VCaP (cell line): ENCODE data around the gene RTP5.

Experiments used
- H3K27ac ChIP-seq: fragments of 450-650 bp; 2 replicates; pipeline ENCODE4 v1.5.1; 2017
- TF ChIP-seq, protein P1 (sequence below): fragments of 450-650 bp; conservative IDR thresholded peaks from 2 replicates; pipeline ENCODE4 v1.5.1; 2017; ENCODE audit warnings: mild to moderate bottlenecking, moderate library complexity

The RTP5 gene

DNA sequence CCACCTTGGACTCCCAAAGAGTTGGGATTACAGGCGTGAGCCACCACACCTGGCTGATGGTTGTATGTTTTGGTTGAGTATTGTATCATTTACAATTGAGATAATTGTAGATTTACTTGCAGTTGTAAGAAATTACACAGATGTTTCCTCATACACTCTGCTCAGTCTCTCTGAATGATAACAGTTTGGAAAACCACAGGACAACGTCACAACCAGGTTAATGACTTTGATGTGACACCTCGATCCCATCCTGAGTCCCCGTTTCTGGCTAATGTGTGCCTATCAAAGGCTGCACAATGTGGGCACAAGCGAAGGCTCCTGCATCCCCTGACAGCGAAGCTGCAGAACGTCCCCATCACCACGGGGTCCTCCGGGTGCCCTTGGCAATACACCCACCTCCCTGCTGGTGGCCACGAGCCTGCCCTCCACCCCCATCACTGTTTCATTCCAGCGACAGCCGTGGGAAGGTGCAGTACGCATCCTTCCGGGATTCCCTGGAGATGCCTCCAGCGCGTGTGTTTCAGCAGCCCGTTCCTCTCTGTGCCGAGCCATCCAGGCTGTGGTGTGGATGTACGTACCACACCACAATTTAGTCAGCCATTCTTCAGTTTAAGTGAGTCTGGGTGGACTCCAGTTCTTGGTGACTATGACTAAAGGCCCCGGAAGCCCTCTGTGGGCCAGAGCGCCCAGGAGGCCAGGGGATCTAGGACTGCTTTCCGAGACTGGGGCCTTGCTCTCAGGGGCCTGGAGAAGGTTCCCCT is 6.6 kb upstream of the RTP5 start:
- TF ChIP-seq, protein P1, sequence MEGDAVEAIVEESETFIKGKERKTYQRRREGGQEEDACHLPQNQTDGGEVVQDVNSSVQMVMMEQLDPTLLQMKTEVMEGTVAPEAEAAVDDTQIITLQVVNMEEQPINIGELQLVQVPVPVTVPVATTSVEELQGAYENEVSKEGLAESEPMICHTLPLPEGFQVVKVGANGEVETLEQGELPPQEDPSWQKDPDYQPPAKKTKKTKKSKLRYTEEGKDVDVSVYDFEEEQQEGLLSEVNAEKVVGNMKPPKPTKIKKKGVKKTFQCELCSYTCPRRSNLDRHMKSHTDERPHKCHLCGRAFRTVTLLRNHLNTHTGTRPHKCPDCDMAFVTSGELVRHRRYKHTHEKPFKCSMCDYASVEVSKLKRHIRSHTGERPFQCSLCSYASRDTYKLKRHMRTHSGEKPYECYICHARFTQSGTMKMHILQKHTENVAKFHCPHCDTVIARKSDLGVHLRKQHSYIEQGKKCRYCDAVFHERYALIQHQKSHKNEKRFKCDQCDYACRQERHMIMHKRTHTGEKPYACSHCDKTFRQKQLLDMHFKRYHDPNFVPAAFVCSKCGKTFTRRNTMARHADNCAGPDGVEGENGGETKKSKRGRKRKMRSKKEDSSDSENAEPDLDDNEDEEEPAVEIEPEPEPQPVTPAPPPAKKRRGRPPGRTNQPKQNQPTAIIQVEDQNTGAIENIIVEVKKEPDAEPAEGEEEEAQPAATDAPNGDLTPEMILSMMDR: no peak
- H3K27ac ChIP-seq: no peak overlapping the region

DNA sequence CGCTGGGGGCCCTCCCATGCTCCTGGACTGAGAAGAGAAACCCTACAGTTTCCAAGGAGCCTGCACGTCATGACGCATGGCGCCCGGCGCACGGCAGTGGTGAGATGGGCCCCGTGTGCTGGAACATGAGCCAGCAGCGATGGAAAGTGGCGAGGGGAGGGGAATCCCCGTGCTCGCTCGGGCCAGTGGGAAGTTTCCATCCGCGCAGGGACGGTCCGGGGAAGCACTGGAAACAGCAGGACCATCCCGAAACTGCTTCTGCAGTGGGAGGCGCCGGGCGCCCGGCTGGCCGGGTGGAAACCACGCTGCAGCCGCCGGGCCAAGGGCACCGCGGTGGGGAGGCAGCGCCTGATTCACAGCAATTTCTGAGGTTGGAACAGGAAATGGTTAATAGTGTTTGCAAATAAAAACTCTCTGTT is 6.0 kb upstream of the RTP5 start:
- TF ChIP-seq, protein P1: no peak
- no peak overlapping the region for H3K27ac ChIP-seq

DNA sequence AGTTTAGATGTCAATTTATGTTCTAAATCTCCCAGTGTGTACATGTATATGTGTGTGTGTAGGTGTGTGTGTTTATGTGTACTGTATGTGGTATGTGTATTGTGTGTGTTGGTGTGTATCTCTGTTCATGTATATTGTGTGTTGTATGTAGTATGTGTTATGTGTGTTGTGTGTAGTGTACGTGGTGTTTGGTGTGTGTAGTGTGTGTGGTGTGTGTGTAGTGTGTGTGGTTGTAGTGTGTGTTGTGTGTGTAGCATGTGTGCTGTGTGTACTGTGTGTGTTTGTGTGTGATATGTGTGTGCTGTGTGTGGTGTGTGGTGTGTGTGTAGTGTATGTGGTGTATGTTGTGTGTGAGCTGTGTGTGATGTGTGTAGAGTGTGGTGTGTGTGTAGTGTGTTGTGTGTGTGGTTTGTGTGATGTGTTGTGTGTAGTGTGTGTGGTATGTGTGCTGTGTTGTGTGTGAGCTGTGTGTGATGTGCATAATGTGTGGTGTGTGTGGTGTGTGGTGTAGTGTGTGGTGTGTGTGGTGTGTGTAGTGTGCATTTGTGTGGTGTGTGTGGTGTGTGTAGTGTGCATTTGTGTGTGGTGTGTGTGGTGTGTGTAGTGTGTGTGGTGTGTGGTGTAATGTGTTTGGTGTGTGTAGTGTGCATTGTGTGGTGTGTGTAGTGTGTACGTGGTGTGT is 5.2 kb upstream of the RTP5 start:
- TF ChIP-seq, protein P1: no peak
- no peak overlapping the region for H3K27ac ChIP-seq

DNA sequence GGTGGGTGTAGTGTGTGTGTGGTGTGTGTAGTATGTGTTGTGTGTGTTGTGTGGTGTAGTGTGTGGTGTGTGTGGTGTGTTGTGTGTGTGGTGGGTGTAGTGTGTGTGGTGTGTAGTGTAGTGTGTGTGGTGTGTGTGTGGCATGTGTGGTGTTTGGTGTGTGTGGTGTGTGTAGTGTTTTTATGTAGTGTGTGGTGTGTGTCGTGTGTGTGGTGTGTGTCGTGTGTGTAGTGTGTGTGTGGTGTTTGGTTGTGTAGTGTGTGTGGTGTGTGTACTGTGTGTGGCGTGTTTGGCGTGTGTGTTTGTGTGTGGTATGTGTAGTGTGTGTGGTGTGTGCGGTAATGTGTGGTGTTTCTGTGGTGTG is 4.7 kb upstream of the RTP5 start:
- TF ChIP-seq, protein P1: no peak
- H3K27ac ChIP-seq: no peak overlapping the region

DNA sequence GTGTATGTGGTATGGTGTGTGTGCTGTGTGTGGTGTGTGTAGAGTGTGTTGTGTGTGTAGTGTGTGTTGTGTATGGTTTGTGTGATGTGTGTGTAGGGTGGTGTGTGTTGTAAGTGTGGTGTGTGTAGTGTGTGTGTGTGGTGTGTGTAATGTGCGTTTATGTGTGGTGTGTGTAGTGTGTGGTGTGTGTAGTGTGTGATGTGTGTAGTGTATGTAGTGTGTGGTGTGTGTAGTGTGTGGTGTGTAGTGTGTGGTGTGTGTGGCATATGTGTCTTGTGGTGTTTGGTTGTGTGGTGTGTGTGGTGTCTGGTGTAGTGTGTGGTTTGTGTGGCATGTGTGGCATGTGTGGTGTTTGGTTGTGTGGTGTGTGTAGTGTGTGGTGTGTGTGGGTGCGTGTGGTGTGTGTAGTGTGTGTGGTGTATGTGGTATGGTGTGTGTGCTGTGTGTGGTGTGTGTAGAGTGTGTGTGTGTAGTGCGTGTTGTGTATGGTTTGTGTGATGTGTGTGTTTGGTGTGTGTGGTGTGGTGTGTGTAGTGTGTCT is 4.0 kb upstream of the RTP5 start:
- TF ChIP-seq, protein P1: no peak
- H3K27ac ChIP-seq: no peak overlapping the region

DNA sequence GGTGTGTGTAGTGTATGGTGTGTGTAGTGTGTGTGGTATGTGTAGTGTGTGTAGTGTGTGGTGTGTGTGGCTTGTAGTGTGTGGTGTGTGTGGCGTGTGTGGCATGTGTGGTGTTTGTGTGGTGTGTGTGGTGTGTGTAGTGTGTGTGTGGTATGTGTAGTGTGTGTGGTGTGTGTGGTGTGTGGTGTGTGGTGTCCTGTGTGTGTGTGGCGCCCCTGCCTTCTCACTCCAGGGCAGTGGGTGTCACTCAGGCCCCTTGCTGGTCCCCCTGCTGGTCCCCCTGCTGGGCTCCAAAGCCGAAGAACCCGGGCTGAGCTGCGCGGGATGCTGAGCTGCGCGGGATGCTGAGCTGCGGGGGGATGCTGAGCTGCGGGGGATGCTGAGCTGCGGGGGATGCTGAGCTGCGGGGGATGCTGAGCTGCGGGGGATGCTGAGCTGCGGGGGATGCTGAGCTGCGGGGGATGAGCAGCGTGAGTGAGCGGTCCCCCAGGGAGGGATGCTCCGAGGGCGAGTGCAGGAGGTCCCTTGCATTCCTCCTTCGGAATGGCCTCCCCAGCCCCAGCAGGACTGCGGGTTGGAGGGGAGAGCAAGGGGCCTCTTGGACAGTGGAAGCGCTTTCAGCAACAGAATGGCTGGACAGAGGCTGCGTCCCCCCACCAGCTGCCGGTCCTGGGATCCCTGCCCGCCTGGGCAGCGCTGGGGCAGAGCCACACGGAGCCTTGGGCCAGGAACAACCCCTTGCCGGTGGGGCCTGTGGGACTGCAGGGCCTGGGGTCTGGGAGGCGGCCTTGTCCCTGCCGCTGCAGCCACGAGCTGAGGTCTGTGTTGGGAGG is 3.4 kb upstream of the RTP5 start:
- TF ChIP-seq, protein P1: no peak
- no peak overlapping the region for H3K27ac ChIP-seq
